ENCODE measurements around the gene RAD51B.

GRCh38 chr14:67949771-67950170 is 130.2 kb downstream of the RAD51B start:
- TF ChIP-seq CTCF (IDR thresholded peaks at IDR 0.05), result no peak
- TF ChIP-seq POLR2A (IDR thresholded peaks at IDR 0.05), result no peak
- TF ChIP-seq EP300 (IDR thresholded peaks at IDR 0.05), result no peak

All from tibial nerve (tissue), 4 donors.